Nephron progenitor cell (in vitro differentiated cells): Measurements from ENCODE around the gene PLA2G12B.
"Not testable (repeated sequence)": the region's sequence is repeated elsewhere in the genome, so short reads cannot be mapped to it uniquely, and the experiment has no call there.

ENCODE experiments used
- DNase-seq: peaks from one replicate; pipeline ENCODE4 v3.0.0; 2021
- H3K27ac Mint-ChIP-seq: 2 replicates; pipeline ENCODE4 v1.8.0; 2021; ENCODE audit warnings: mild to moderate bottlenecking, moderate library complexity, mixed read lengths
- H3K27me3 Mint-ChIP-seq: 2 replicates; pipeline ENCODE4 v1.8.0; 2021; ENCODE audit warnings: mild to moderate bottlenecking, low read depth, mixed read lengths; ENCODE audit not compliant: poor library complexity
- H3K36me3 Mint-ChIP-seq: 2 replicates; pipeline ENCODE4 v1.8.0; 2021; ENCODE audit warnings: low read depth, mixed read lengths
- H3K4me1 Mint-ChIP-seq: 2 replicates; pipeline ENCODE4 v1.8.0; 2021; ENCODE audit warnings: mixed read lengths
- H3K4me3 Mint-ChIP-seq: 2 replicates; pipeline ENCODE4 v1.8.0; 2021; ENCODE audit warnings: mild to moderate bottlenecking, moderate library complexity, mixed read lengths
- H3K9me3 Mint-ChIP-seq: 2 replicates; pipeline ENCODE4 v1.8.0; 2021; ENCODE audit warnings: mild to moderate bottlenecking, moderate library complexity, mixed read lengths
- CTCF ChIP-seq: fragments of 200-600 bp; sonication (generic); IDR thresholded peaks from 2 replicates; pipeline ENCODE4 v1.5.0; 2021; ENCODE audit warnings: antibody characterized with exemption

The PLA2G12B gene

GRCh38 chr10:72954596-72955554 is at the start of gene PLA2G12B:
Gene PLA2G12B, minus strand, starts transcription at chr10:72954806. Its CDS starts 121 bp downstream, at chr10:72954685.
- no peak within 1 kb of the TSS for H3K4me3 Mint-ChIP-seq
- DNase-seq = no peak
- H3K4me1 Mint-ChIP-seq = peaks cover 33% of the 10 kb centered on the region
- H3K9me3 Mint-ChIP-seq = no peaks in the 10 kb centered on the region
- H3K27ac Mint-ChIP-seq = peak within 1 kb of the TSS; percentile 88
- H3K27me3 Mint-ChIP-seq = peaks cover 6% of the 10 kb centered on the region
- no peak for TF ChIP-seq CTCF
- H3K36me3 Mint-ChIP-seq = no peaks in the 10 kb centered on the region

GRCh38 chr10:73003822-73004221 is 49.2 kb upstream of the PLA2G12B start:
- H3K4me3 Mint-ChIP-seq = no peak overlapping the region
- no peaks in the 10 kb centered on the region for H3K27me3 Mint-ChIP-seq
- no peak for TF ChIP-seq CTCF
- DNase-seq = no peak
- no peaks in the 10 kb centered on the region for H3K4me1 Mint-ChIP-seq
- H3K27ac Mint-ChIP-seq = no peak overlapping the region
- peaks cover 55% of the 10 kb centered on the region for H3K36me3 Mint-ChIP-seq
- peaks cover 8% of the 10 kb centered on the region for H3K9me3 Mint-ChIP-seq

GRCh38 chr10:73000973-73001372 is 46.4 kb upstream of the PLA2G12B start:
- no peaks in the 10 kb centered on the region for H3K27me3 Mint-ChIP-seq
- no peaks in the 10 kb centered on the region for H3K4me1 Mint-ChIP-seq
- H3K27ac Mint-ChIP-seq = no peak overlapping the region
- peaks cover 45% of the 10 kb centered on the region for H3K36me3 Mint-ChIP-seq
- H3K9me3 Mint-ChIP-seq = peaks cover 34% of the 10 kb centered on the region
- no peak for DNase-seq
- no peak for TF ChIP-seq CTCF
- H3K4me3 Mint-ChIP-seq = no peak overlapping the region

- TF ChIP-seq CTCF = no peak
- Mint-ChIP-seq H3K4me3 (no peak overlapping the region), H3K36me3 (peaks cover 63% of the 10 kb centered on the region), H3K4me1 (no peaks in the 10 kb centered on the region), H3K27ac (no peak overlapping the region), H3K9me3 (peaks cover 69% of the 10 kb centered on the region), H3K27me3 (peaks cover 2% of the 10 kb centered on the region)
- no peak for DNase-seq
Observed at GRCh38 chr10:72997099-72997498, 42.5 kb upstream of the PLA2G12B start.

GRCh38 chr10:72995459-72995858 is 40.9 kb upstream of the PLA2G12B start:
- H3K4me3 Mint-ChIP-seq, H3K27me3 Mint-ChIP-seq, H3K27ac Mint-ChIP-seq, H3K4me1 Mint-ChIP-seq, DNase-seq: not testable (repeated sequence)
- peaks cover 72% of the 10 kb centered on the region for H3K36me3 Mint-ChIP-seq
- H3K9me3 Mint-ChIP-seq = peaks cover 84% of the 10 kb centered on the region

- not testable (repeated sequence) for DNase-seq, H3K4me3 Mint-ChIP-seq, H3K27ac Mint-ChIP-seq, H3K27me3 Mint-ChIP-seq, H3K4me1 Mint-ChIP-seq
- peaks cover 38% of the 10 kb centered on the region for H3K9me3 Mint-ChIP-seq
- H3K36me3 Mint-ChIP-seq = peaks cover 59% of the 10 kb centered on the region
Observed at GRCh38 chr10:72989771-72990170, 35.2 kb upstream of the PLA2G12B start.

GRCh38 chr10:72984618-72985017 is 30.0 kb upstream of the PLA2G12B start:
- H3K27me3 Mint-ChIP-seq, H3K4me3 Mint-ChIP-seq, DNase-seq, H3K27ac Mint-ChIP-seq, H3K4me1 Mint-ChIP-seq: not testable (repeated sequence)
- H3K36me3 Mint-ChIP-seq = peaks cover 21% of the 10 kb centered on the region
- H3K9me3 Mint-ChIP-seq = peaks cover 13% of the 10 kb centered on the region
